ENCODE measurements around the gene FGF14. TPM values are rescaled to one million over a fixed set of nuclear protein-coding genes. Genes with fewer than 3 reads are reported as not detected.

FGF14 gene
- polyA plus RNA-seq, 6 donors from 2014 or later = not detected

DNA sequence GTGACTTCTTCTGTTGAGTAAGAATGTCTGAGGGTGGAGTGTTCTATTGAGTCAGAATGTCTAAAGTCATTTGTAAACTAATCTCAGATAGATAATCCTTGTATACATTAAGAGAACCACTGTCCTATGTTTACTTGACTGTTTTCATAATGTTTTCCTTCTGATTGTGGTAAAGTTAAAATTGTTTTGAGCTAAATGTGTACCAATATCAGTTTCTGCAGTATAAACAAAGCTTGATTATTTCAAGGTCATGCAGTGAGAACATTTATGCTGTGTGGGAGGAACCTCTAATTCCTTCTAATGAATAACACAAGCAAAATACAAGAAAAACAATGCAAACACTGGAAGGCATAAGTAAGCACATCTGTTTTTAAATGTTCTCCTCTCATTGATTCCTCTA is 434.6 kb downstream of the FGF14 start:
- no peak overlapping the region for H3K27ac Mint-ChIP-seq
- H3K4me3 Mint-ChIP-seq = no peak overlapping the region
- ATAC-seq (ENCODE audit: low read depth in 2 of 2) (no peak), DNase-seq (no peak)
- H3K4me1 Mint-ChIP-seq = no peaks in the 10 kb centered on the region
- H3K36me3 Mint-ChIP-seq = no peaks in the 10 kb centered on the region
- no peaks in the 10 kb centered on the region for H3K27me3 Mint-ChIP-seq
- peaks cover 0 to 3% (median 0%) of the 10 kb centered on the region in 7 donors for H3K9me3 Mint-ChIP-seq

- DNase-seq (no peak), ATAC-seq (ENCODE audit: low read depth in 2 of 2) (no peak)
- no peak overlapping the region for H3K4me3 Mint-ChIP-seq
- no peaks in the 10 kb centered on the region for H3K4me1 Mint-ChIP-seq
- H3K27ac Mint-ChIP-seq = no peak overlapping the region
- H3K9me3 Mint-ChIP-seq = peaks cover 0 to 3% (median 0%) of the 10 kb centered on the region in 7 donors
- H3K36me3 Mint-ChIP-seq = no peaks in the 10 kb centered on the region
- no peaks in the 10 kb centered on the region for H3K27me3 Mint-ChIP-seq
Measured at GRCh38 chr13:101965096-101965495, 436.8 kb downstream of the FGF14 start.

DNA sequence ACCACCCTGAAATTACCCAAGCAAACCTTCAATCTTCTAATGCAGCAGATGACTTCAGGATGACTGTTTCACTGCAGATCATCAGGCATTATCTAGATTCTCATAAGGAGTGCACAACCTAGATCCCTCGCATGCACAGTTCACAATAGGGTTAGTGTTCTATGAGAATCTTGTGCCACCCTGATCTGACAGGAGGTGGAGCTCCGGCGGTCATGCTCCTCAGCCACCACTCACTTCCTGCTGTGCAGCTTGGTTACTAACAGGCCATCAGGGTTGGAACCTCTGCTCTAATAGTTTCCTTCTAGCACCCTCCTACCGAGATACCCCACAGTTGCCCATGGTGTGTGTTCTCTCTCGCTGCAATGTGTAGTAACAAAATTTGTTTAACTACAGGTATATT is 442.8 kb downstream of the FGF14 start:
- Mint-ChIP-seq H3K27me3 (no peaks in the 10 kb centered on the region), H3K36me3 (no peaks in the 10 kb centered on the region), H3K4me3 (no peak overlapping the region), H3K27ac (no peak overlapping the region), H3K9me3 (peaks cover 0 to 5% (median 0%) of the 10 kb centered on the region in 7 donors), H3K4me1 (peaks cover 0 to 3% (median 0%) of the 10 kb centered on the region in 3 donors)
- no peak for ATAC-seq (ENCODE audit: low read depth in 2 of 2)
- no peak for DNase-seq

DNA sequence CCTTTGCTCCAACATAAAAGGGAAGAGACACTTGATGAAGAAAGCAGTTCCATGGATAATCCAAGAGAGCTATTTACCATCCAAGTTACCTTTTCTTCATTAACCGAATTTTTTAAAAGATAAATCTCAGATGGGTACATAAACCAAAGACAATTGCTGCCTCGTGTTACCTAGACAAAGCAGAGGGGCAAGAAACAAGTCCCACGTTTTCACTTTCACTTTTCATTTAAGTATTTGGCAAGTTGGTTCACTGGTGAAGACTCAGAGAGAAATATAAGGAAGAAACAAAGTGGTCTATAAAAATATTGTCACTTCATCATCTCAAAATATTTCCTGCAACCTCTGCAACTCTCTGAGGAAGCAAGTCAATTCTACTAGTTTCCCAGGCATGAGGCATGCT is 446.1 kb downstream of the FGF14 start:
- no peak for ATAC-seq (ENCODE audit: low read depth in 2 of 2)
- no peak overlapping the region for H3K4me3 Mint-ChIP-seq
- no peaks in the 10 kb centered on the region for H3K36me3 Mint-ChIP-seq

GRCh38 chr13:101951114-101951513 is 450.7 kb downstream of the FGF14 start:
- H3K4me1 Mint-ChIP-seq = peaks cover 0 to 3% (median 0%) of the 10 kb centered on the region in 3 donors
- H3K27me3 Mint-ChIP-seq = no peaks in the 10 kb centered on the region
- ATAC-seq (ENCODE audit: low read depth in 2 of 2) (no peak), DNase-seq (no peak)
- no peaks in the 10 kb centered on the region for H3K36me3 Mint-ChIP-seq
- no peak overlapping the region for H3K4me3 Mint-ChIP-seq
- peaks cover 0 to 4% (median 0%) of the 10 kb centered on the region in 7 donors for H3K9me3 Mint-ChIP-seq
- no peak overlapping the region for H3K27ac Mint-ChIP-seq

More for the DNA sequence above, 446.1 kb downstream of the FGF14 start:
- DNase-seq = no peak
- Mint-ChIP-seq H3K27ac (no peak overlapping the region), H3K4me1 (peaks cover 0 to 3% (median 0%) of the 10 kb centered on the region in 3 donors), H3K9me3 (peaks cover 0 to 2% (median 0%) of the 10 kb centered on the region in 7 donors), H3K27me3 (no peaks in the 10 kb centered on the region)

DNA sequence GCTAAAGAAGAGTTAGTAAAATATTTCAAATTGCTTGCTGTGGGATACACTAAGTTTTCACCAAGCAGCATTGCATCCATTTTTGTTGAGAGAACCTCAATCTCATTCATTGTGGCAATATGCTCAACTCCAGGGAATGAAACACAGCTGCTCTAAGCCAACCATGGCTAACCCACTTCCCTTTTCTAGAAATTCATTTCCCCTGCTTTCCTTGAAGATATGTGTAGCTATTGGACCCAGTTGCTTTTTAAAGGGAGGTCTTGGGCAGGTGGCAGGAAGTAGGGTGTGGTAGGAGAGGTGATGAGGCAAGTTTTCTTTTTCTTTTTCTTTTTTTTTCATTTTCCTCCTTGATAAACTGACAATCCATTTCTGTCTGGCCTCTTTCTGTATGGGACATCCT is 452.2 kb downstream of the FGF14 start:
- Mint-ChIP-seq H3K4me3 (no peak overlapping the region), H3K9me3 (peaks cover 0 to 4% (median 0%) of the 10 kb centered on the region in 7 donors), H3K27me3 (peaks cover 0 to 8% (median 0%) of the 10 kb centered on the region in 3 donors), H3K4me1 (no peaks in the 10 kb centered on the region), H3K36me3 (no peaks in the 10 kb centered on the region), H3K27ac (no peak overlapping the region)
- DNase-seq (no peak), ATAC-seq (ENCODE audit: low read depth in 2 of 2) (no peak)

GRCh38 chr13:101946401-101946800 is 455.4 kb downstream of the FGF14 start:
- Mint-ChIP-seq H3K27ac (no peak overlapping the region), H3K4me3 (no peak overlapping the region), H3K36me3 (no peaks in the 10 kb centered on the region), H3K27me3 (peaks cover 0 to 8% (median 0%) of the 10 kb centered on the region in 3 donors), H3K9me3 (peaks cover 0 to 4% (median 0%) of the 10 kb centered on the region in 7 donors), H3K4me1 (no peaks in the 10 kb centered on the region)
- DNase-seq (no peak), ATAC-seq (ENCODE audit: low read depth in 2 of 2) (no peak)

DNA sequence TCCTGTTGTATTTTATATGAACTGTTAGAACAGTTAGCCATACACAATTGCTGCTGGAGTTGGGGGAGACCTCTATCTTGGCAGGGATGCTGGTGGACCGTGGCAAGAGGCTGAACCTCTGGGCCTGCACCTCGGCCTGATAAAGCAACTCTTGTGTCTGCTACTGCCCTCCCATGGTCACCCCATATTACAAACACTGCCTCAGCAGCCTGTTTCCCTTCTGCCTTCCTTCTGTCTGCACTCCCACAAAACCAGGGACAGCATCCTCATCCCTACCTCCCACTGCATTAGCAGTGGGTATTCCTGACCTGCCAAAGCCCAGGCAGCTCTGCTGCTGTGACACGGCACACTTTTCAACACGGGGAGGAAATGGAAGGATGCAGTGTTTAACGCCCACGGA is 456.4 kb downstream of the FGF14 start:
- Mint-ChIP-seq H3K4me1 (no peaks in the 10 kb centered on the region), H3K36me3 (no peaks in the 10 kb centered on the region), H3K9me3 (peaks cover 0 to 4% (median 0%) of the 10 kb centered on the region in 7 donors), H3K27me3 (peaks cover 0 to 8% (median 0%) of the 10 kb centered on the region in 3 donors), H3K4me3 (no peak overlapping the region), H3K27ac (no peak overlapping the region)
- DNase-seq (no peak), ATAC-seq (ENCODE audit: low read depth in 2 of 2) (no peak)

- Mint-ChIP-seq H3K27ac (no peak overlapping the region), H3K4me1 (no peaks in the 10 kb centered on the region), H3K9me3 (peaks cover 0 to 4% (median 0%) of the 10 kb centered on the region in 7 donors), H3K36me3 (no peaks in the 10 kb centered on the region), H3K4me3 (no peak overlapping the region), H3K27me3 (peaks cover 0 to 8% (median 2%) of the 10 kb centered on the region in 3 donors)
- no peak for DNase-seq
- no peak for ATAC-seq (ENCODE audit: low read depth in 2 of 2)
Measured at GRCh38 chr13:101944521-101944920, 457.3 kb downstream of the FGF14 start.

GRCh38 chr13:101942535-101943157 is 459.2 kb downstream of the FGF14 start:
- H3K27me3 Mint-ChIP-seq = peaks cover 0 to 8% (median 3%) of the 10 kb centered on the region in 3 donors
- no peak overlapping the region for H3K4me3 Mint-ChIP-seq
- no peak for DNase-seq
- no peaks in the 10 kb centered on the region for H3K4me1 Mint-ChIP-seq
- no peaks in the 10 kb centered on the region for H3K36me3 Mint-ChIP-seq
- no peak for ATAC-seq (ENCODE audit: low read depth in 2 of 2)
- peaks cover 0 to 4% (median 0%) of the 10 kb centered on the region in 7 donors for H3K9me3 Mint-ChIP-seq
- no peak overlapping the region for H3K27ac Mint-ChIP-seq

- Mint-ChIP-seq H3K27ac (no peak overlapping the region), H3K9me3 (no peaks in the 10 kb centered on the region), H3K4me3 (no peak overlapping the region), H3K27me3 (peaks cover 0 to 8% (median 3%) of the 10 kb centered on the region in 3 donors), H3K4me1 (no peaks in the 10 kb centered on the region), H3K36me3 (no peaks in the 10 kb centered on the region)
- DNase-seq = no peak
- no peak for ATAC-seq (ENCODE audit: low read depth in 2 of 2)
Measured at GRCh38 chr13:101942038-101942437, 459.8 kb downstream of the FGF14 start.

DNA sequence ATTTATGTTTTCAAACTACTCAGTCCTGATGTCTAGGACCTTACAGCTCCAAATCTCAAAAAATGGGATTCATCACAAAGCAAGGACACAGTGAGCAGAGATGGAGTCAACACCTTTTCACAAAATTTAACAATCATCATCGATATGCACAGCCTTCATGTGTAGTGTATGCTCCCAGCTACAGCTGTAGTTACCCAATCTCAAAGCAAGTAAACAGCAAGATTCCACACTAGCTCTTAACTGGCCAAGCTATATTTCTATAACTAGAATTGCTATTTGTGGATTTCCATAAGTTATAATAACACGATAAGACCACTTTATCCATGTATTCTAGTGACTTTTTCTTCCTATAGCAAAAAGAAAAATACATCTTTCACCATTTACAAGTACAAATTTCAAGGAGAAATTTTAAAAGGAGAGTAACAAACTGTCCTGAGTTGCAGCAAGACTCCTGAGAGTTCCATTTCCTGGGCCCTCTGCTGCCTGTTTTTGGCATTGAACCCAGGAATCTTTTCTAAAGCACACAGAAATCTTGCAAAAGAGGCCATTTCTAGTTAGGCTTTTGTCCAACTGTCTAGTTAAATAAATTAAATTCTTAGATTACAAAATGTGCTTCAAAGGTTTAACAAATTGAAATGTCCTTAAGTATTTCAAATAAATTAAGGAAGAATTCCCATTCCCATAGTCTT is 460.6 kb downstream of the FGF14 start:
- no peak overlapping the region for H3K4me3 Mint-ChIP-seq
- no peaks in the 10 kb centered on the region for H3K9me3 Mint-ChIP-seq
- DNase-seq (no peak), ATAC-seq (ENCODE audit: low read depth in 2 of 2) (no peak)
- H3K36me3 Mint-ChIP-seq = no peaks in the 10 kb centered on the region
- H3K27me3 Mint-ChIP-seq = peaks cover 0 to 8% (median 3%) of the 10 kb centered on the region in 3 donors
- H3K27ac Mint-ChIP-seq = no peak overlapping the region
- no peaks in the 10 kb centered on the region for H3K4me1 Mint-ChIP-seq

GRCh38 chr13:101939370-101939769 is 462.5 kb downstream of the FGF14 start:
- Mint-ChIP-seq H3K27ac (no peak overlapping the region), H3K36me3 (no peaks in the 10 kb centered on the region), H3K4me1 (no peaks in the 10 kb centered on the region), H3K4me3 (no peak overlapping the region), H3K27me3 (peaks cover 0 to 3% (median 0%) of the 10 kb centered on the region in 3 donors), H3K9me3 (no peaks in the 10 kb centered on the region)
- no peak for DNase-seq
- no peak for ATAC-seq (ENCODE audit: low read depth in 2 of 2)

DNA sequence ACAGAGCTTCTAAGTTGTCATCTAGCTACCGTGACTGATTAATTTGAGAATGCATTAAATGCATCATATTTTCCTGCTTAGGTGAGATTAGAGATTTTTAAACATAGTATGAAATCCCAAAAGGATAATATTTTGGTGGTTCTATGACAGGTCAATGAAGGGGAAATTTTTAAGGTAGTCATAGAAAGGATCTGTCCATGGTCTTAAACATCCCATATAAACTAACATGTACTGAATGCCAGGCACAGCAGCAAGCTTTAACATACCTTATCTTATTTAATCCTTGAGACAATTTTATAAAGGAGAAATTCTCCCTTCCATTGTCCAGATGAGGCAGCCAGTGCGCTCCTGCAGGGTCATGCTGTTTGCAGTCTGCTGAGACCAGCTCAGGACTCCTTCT is 466.0 kb downstream of the FGF14 start:
- Mint-ChIP-seq H3K27me3 (peaks cover 0 to 3% (median 0%) of the 10 kb centered on the region in 3 donors), H3K9me3 (no peaks in the 10 kb centered on the region), H3K4me1 (no peaks in the 10 kb centered on the region), H3K4me3 (no peak overlapping the region), H3K36me3 (no peaks in the 10 kb centered on the region), H3K27ac (no peak overlapping the region)
- DNase-seq (no peak), ATAC-seq (ENCODE audit: low read depth in 2 of 2) (no peak)

Measured in naive B cell (primary cell).